LNCAP (cell line): ENCODE data around the gene TCF3.

Source experiments
- TF ChIP-seq, protein P1 (sequence below): fragments of 450-650 bp; IDR thresholded peaks from 2 replicates; pipeline ENCODE4 v1.5.1; 2017; ENCODE audit warnings: mild to moderate bottlenecking

The TCF3 gene

GRCh38 chr19:1652471-1653299, at the start of gene TCF3:
Gene TCF3, minus strand, starts transcription at chr19:1652615. Its CDS starts 2,367 bp downstream, at chr19:1650248.
- TF ChIP-seq, protein P1, sequence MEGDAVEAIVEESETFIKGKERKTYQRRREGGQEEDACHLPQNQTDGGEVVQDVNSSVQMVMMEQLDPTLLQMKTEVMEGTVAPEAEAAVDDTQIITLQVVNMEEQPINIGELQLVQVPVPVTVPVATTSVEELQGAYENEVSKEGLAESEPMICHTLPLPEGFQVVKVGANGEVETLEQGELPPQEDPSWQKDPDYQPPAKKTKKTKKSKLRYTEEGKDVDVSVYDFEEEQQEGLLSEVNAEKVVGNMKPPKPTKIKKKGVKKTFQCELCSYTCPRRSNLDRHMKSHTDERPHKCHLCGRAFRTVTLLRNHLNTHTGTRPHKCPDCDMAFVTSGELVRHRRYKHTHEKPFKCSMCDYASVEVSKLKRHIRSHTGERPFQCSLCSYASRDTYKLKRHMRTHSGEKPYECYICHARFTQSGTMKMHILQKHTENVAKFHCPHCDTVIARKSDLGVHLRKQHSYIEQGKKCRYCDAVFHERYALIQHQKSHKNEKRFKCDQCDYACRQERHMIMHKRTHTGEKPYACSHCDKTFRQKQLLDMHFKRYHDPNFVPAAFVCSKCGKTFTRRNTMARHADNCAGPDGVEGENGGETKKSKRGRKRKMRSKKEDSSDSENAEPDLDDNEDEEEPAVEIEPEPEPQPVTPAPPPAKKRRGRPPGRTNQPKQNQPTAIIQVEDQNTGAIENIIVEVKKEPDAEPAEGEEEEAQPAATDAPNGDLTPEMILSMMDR = no peak

DNA sequence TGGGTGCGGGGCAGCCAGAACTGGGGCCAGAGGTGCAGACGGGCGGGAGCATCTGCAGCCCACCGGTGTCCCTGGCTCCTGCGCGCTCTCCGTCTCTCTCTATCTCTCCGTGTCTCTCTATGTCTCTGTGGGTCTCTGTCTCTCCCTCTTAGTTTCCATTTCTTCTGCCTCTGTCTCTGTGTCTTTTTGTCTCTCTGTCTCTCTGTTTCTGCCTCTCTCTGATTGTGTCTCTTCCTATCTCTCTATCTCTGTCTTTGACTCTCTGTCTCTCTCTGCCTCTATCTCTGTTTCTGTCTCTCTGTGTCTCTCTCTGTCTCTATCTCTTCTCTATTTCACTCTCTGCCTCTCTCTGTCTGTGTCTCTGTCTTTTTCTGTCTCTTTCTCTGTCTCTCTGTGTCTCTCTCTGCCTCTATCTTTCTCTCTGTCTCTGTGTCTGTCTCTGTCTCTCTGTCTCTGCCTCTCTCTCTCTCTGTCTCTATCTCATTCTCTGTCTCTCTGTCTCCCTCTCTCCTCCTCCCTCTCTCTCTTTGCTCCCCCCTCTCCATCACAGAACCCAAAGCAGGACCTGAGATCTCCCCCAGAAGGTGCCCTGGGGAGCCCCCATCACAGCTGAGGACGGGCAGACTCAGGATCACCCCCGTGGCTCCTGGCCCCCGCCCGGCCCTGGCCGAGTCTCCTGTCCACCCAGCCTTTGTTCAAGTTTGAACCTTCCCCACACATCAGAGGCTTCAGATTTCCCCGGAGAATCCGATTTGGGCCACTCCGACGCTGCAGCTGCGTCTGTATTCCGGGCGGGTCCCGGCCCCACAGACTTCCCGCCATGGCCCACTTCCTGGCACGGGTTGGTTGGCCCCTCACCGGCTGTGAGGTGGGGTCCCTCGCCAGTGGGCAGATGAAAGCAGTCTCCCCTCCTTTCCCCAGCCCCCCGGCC, 48.6 kb upstream of the TCF3 start:
- TF ChIP-seq, protein P1 = no peak

DNA sequence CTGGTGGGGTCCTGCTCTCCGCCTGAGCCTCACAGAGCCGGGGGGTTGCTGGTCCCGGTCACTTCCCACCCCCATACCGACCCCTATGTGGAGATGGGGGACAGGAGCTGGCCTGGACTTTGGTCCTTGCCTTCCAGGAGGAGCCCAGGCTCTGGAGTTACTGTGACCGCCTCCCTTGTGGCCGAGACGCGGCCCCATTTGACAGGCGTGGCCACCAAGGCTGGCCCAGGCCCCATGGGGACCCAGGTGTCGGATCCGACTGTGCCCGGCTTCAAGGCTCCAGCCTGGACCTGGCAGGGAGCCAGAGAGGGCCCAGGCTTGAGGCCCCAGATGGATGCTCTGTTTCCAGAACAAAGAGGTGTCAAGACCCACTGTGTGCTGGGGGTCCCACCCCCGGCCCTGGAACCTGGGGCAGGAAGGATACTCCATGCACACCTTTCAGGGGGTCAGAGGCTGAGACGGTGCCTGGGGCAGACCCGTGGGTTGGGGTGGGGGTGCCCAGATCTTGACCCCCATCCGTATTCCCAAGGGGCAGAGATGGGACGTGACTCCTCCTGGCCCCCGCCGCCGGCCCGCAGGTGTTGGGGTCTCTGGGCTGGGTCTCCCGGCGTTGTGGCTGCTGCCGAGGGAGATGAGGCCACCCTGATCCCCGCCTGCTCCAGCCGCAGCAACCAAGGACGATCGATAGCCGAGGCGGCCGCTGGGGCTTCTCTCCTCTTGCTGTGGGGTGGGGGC, 47.8 kb upstream of the TCF3 start:
- TF ChIP-seq, protein P1 = no peak

DNA sequence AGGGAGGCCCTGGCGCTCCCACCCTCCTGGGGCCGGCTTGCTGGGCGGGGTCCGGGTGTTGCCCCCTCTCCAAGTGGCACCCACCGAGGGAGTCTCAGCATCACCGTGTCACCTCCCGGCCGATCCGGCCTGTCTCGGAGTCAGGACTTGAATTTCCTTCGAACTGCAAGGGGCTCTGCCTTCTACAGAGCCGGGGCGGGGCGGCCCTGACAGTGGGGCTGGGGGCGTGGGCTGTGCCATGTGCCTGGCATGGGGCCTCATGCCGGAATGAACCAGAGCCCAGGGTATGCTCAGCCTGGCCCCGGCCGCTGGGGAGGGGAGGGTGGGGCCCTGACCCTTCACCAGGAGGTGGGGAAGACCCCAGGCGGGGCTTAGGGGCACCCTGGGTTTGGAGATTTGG, 47.0 kb upstream of the TCF3 start:
- TF ChIP-seq, protein P1 = no peak

DNA sequence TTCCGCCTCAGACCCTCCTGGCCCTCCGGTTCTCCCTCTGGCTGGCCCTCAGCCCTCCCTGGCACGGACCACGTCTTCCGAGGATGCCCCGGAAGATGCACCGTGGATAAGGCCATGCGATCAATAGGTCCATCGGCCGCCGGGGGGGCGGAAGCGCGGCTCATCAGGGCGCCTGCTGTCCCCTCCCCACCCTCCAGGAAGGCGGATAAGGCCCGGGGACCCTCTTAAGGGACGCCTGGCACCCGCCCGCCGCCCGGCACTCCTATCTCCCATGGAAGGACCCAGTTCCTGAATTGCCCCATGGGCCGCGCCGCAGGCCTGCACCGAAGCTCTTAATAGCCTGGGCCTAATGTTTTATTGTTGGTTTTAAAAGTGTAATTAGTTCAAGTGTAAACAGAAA, 46.2 kb upstream of the TCF3 start:
- TF ChIP-seq, protein P1 = no peak

DNA sequence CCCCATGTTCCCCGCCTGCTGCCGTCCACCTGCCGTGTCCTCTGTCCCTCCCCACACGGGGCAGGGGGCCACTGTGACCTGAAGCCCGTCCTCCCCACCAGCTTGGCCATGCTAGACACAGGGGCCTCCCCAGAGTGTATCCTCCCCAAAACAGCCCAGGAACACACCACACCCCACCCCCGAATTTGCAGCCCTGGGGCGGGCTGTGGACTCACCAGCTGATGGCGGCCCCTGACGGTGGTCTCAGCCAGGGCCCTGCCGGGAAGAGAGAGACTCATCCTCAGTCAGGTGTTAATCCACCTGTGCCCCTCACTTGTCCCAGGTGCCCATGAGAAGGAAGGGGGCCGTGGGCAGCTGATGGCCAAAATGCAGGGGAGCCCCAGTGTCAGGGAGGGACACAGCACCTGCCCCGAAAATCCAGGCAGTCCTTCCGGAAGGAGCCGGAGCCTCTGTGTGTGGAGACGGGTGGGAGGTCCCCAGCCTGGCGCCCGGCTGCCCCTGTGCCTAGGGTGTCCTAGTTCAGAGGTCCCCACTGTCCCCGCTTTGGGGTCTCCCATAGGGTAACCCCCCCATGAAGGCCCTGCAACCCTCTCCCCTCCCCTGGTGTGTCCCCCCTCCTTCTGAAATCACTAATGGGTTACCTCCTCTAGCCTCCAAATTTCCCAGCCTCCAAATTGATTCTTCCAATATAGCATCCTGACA, 39.3 kb upstream of the TCF3 start:
- TF ChIP-seq, protein P1 = no peak
